Stomach (tissue), 9 donors: Measurements from ENCODE around the gene SYNE2. TPM values are rescaled to one million over a fixed set of nuclear protein-coding genes. Genes with fewer than 3 reads are reported as not detected.

Experiments
- DNase-seq, 2 donors: peaks; one replicate each; pipeline versions ENCODE4 v3.0.0 to v3.0.0-alpha.2; 2013 to 2019
- H3K27ac ChIP-seq, 5 donors: fragments of 200-600 bp in 4 of 5; sonication (generic) in 4 of 5; one replicate each; pipeline ENCODE4 v1.5.1; 2013 to 2019; ENCODE audit warnings: mild to moderate bottlenecking in 1 of 5, moderate library complexity in 1 of 5
- H3K27me3 ChIP-seq, 3 donors: fragments of 200-600 bp; sonication (generic); one replicate each; pipeline ENCODE4 v1.5.1; 2017 to 2019; ENCODE audit warnings: mixed run types in 1 of 3
- H3K36me3 ChIP-seq, 4 donors: fragments of 200-600 bp; sonication (generic); 1 replicate in 3 of 4; 2 replicates in 1 of 4; pipeline ENCODE4 v1.5.1; 2016 to 2019
- H3K4me1 ChIP-seq, 4 donors: fragments of 200-600 bp; sonication (generic); one replicate each; pipeline ENCODE4 v1.5.1; 2016 to 2019
- H3K4me3 ChIP-seq, 4 donors: fragments of 200-600 bp; sonication (generic) in 3 of 4; one replicate each; pipeline ENCODE4 v1.5.1; 2016 to 2019; ENCODE audit warnings: mild to moderate bottlenecking in 1 of 4
- H3K9me3 ChIP-seq, 4 donors: fragments of 200-600 bp; sonication (generic); one replicate each; pipeline ENCODE4 v1.5.1; 2016 to 2019
- CTCF ChIP-seq, 7 experiments: fragments of 450-650 bp in 4 of 7; fragments of 200-600 bp in 3 of 7; sonication (generic) in 3 of 7; IDR thresholded peaks; one replicate each; pipeline ENCODE4 v1.5.1; 2016 to 2019; ENCODE audit warnings: antibody characterized with exemption in 7 of 7, control low read depth in 2 of 7, mild to moderate bottlenecking in 1 of 7
- EP300 ChIP-seq: sonication (generic); formaldehyde crosslinking; IDR thresholded peaks from one replicate; pipeline ENCODE4 v1.6.1; 2017; ENCODE audit warnings: antibody characterized with exemption
- POLR2A ChIP-seq, 4 donors: fragments of 450-650 bp; IDR thresholded peaks; one replicate each; pipeline ENCODE4 v1.6.1; 2016; ENCODE audit warnings: antibody characterized with exemption in 4 of 4, control low read depth in 2 of 4, mild to moderate bottlenecking in 1 of 4, moderate library complexity in 1 of 4
- POLR2AphosphoS5 ChIP-seq, 3 donors: sonication (generic); formaldehyde crosslinking; IDR thresholded peaks; one replicate each; pipeline ENCODE4 v1.6.1; 2016; ENCODE audit warnings: antibody characterized with exemption in 3 of 3
- WGBS, 5 donors: extraction: QIAGEN DNeasy Blood & Tissue Kit in 3 of 5; methylation state at CpG; one replicate each; pipeline versions ENCODE4 v1.1.5 to v1.1.7; 2013 to 2018; 5-methylcytosine and 5-hydroxymethylcytosine counted together
- intact Hi-C: fragments of 100-400 bp; cut with DNase I; formaldehyde crosslinking; loops from one replicate; pipeline ENCODE4 v1.15.1; 2023; ENCODE audit warnings: low total_unique reads
- polyA plus RNA-seq, 3 donors: library from polyadenylated mRNA; stranded (reverse); fragments of 200-250 nt; gene quantifications; one replicate each; pipeline ENCODE4 v1.2.3, GENCODE V29; 2013
- total RNA-seq, 5 donors: library from RNA; depleted of rRNA; stranded (reverse); fragments of >200 nt; gene quantifications; one replicate each; pipeline versions ENCODE4 v1.1.0 to v1.2.3, GENCODE V29; 2014 to 2016
- donor health status: healthy with polysubstance abuse.
- donor health status: Bipolar disorder and iron deficiency.
- donor health status: healthy.

Gene SYNE2
- total and polyA plus RNA-seq, 8 donors, result 14.4 to 280 (median 120) TPM

DNA sequence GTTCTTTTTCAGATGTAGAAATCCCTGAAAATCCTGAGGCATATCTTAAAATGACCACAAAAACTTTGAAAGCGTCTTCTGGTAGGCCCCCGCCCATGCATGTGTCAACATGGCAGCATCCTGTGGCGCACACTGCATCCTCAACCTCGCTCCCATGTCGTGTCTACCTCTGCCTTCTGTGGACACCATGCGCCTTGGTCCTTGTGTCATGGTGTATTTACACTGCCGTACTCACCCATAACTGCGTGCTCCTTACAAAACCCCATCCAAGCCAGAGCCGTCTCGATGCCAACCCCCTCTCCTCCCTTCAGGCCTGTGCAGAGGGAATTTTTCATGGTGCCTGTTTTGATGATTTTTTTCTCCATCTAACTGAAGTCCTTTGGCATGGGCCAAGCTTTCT, 362.5 kb downstream of the SYNE2 start:
- 93 to 98% (median 96%) methylated on average over 10 of the region's 10 CpGs for WGBS, 5 donors
- no peak overlapping the region for H3K4me3 ChIP-seq
- peaks cover 44 to 97% (median 94%) of the 10 kb centered on the region in 4 donors for H3K36me3 ChIP-seq
- H3K27ac ChIP-seq, result no peak overlapping the region
- peaks cover 20 to 36% (median 28%) of the 10 kb centered on the region in 4 donors for H3K4me1 ChIP-seq
- no peak for DNase-seq
- no peak for TF ChIP-seq EP300
- no peak for TF ChIP-seq POLR2A (IDR thresholded peaks at IDR 0.05)
- TF ChIP-seq CTCF (IDR thresholded peaks at IDR 0.05), result no peak
- TF ChIP-seq POLR2AphosphoS5 (IDR thresholded peaks at IDR 0.05), result no peak
- intact Hi-C loops, result no loop called here
- H3K27me3 ChIP-seq, result no peaks in the 10 kb centered on the region
- no peaks in the 10 kb centered on the region for H3K9me3 ChIP-seq

DNA sequence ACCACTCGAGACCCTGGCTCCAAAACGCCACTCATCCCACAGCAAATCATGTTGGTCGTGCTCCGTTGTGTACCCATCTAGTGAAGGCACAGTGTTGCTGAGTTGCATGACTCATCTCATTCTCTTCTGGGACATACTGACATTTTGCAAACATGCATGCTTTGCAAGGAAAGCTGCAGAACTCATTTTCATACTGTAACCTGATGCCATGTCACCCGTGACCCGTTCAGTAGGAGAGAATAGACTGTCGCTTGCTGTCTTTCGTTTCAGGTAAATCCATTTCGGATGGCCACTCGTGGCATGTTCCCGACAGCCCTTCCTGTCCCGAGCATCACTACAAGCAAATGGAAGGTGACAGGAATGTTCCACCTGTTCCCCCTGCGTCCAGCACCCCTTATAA, 363.2 kb downstream of the SYNE2 start:
- no peak overlapping the region for H3K4me3 ChIP-seq
- no peaks in the 10 kb centered on the region for H3K27me3 ChIP-seq
- no peak overlapping the region for H3K27ac ChIP-seq
- intact Hi-C loops, result no loop called here
- no peaks in the 10 kb centered on the region for H3K9me3 ChIP-seq
- no peak for DNase-seq
- TF ChIP-seq POLR2A (IDR thresholded peaks at IDR 0.05) (no peak), EP300 (no peak), POLR2AphosphoS5 (IDR thresholded peaks at IDR 0.05) (no peak), CTCF (IDR thresholded peaks at IDR 0.05) (no peak)
- 92 to 97% (median 96%) methylated on average over 13 of the region's 13 CpGs for WGBS, 5 donors
- peaks cover 51 to 97% (median 94%) of the 10 kb centered on the region in 4 donors for H3K36me3 ChIP-seq
- peaks cover 20 to 43% (median 31%) of the 10 kb centered on the region in 4 donors for H3K4me1 ChIP-seq

DNA sequence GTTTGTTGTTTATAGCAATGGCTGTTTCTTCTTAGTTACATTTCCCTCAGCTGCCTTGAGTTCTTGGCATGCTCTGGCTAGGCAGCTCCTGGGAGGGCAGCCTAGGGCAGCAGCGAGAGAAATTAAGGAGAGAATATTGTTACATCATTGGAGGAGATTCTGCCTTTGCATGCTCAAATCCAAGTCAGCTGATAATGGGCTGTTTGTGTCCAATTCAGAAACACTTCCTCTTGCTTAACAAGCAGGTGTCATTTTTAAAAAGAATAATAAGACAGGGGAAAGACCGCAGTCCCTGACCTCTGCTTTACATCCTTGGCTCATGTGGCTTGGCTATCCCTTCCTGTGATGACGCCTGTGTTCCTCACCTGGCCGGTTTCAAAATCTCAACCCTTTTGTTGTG, 364.5 kb downstream of the SYNE2 start:
- H3K27ac ChIP-seq, result no peak overlapping the region
- TF ChIP-seq POLR2AphosphoS5 (IDR thresholded peaks at IDR 0.05) (no peak), POLR2A (IDR thresholded peaks at IDR 0.05) (no peak), EP300 (no peak), CTCF (IDR thresholded peaks at IDR 0.05) (no peak)
- 60 to 82% (median 73%) methylated on average over 4 of the region's 4 CpGs for WGBS, 5 donors
- H3K4me3 ChIP-seq, result no peak overlapping the region
- peaks cover 20 to 54% (median 38%) of the 10 kb centered on the region in 4 donors for H3K4me1 ChIP-seq
- H3K27me3 ChIP-seq, result no peaks in the 10 kb centered on the region
- intact Hi-C loops, result no loop called here
- peaks cover 56 to 97% (median 94%) of the 10 kb centered on the region in 4 donors for H3K36me3 ChIP-seq
- H3K9me3 ChIP-seq, result no peaks in the 10 kb centered on the region
- DNase-seq, result no peak

DNA sequence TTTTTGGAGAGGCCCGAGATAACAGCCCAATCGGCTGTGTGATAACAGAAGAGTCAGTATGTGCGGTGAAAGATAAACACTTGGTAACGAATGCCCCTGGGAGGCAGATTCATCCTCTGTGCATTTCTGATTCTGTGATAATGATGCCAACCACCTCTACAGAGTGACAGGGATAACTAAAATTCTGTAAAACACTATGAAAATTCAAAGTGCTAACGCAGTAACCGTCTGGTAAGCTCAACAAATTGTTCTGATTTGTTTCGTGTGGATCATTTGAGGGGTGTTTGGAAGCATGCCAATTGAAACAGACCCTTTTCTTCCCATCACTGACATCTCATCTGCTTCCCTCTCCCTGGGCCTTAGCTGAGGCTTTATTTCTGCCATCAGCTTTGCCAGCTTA, 365.0 kb downstream of the SYNE2 start:
- H3K36me3 ChIP-seq, result peaks cover 60 to 97% (median 94%) of the 10 kb centered on the region in 4 donors
- TF ChIP-seq CTCF (IDR thresholded peaks at IDR 0.05) (no peak), POLR2AphosphoS5 (IDR thresholded peaks at IDR 0.05) (no peak), EP300 (no peak), POLR2A (IDR thresholded peaks at IDR 0.05) (no peak)
- 49 to 68% (median 55%) methylated on average over 7 of the region's 7 CpGs for WGBS, 5 donors
- no peaks in the 10 kb centered on the region for H3K27me3 ChIP-seq
- H3K4me1 ChIP-seq, result peaks cover 20 to 53% (median 38%) of the 10 kb centered on the region in 4 donors
- no peak overlapping the region for H3K4me3 ChIP-seq
- DNase-seq, result no peak
- intact Hi-C loops, result no loop called here
- H3K9me3 ChIP-seq, result no peaks in the 10 kb centered on the region
- H3K27ac ChIP-seq, result peak overlapping the region in 1 of 5 donors; percentile 5
